ENCODE measurements around the gene GATAD2B.
A peak's percentile ranks its signal among the peaks of the same experiment; 100 is the strongest.

Gene GATAD2B

DNA sequence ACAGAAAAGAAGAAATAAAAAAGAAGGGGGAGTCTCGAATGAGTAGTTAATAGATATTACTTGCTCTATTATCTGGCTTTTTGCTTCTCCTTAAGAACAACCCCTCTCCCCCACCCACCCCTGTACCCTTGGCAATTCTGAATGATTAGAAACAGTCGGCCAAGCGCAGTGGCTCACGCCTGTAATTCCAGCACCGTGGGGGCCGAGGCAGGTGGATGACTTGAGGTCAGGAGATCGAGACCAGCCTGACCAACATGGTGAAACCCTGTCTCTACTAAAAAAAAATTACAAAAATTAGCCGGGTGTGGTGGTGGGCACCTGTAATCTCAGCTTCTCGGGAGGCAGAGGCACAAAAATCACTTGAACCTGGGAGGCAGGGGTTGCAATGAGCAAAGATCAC lies 42.7 kb downstream of the GATAD2B start:
- TF ChIP-seq, protein P1, sequence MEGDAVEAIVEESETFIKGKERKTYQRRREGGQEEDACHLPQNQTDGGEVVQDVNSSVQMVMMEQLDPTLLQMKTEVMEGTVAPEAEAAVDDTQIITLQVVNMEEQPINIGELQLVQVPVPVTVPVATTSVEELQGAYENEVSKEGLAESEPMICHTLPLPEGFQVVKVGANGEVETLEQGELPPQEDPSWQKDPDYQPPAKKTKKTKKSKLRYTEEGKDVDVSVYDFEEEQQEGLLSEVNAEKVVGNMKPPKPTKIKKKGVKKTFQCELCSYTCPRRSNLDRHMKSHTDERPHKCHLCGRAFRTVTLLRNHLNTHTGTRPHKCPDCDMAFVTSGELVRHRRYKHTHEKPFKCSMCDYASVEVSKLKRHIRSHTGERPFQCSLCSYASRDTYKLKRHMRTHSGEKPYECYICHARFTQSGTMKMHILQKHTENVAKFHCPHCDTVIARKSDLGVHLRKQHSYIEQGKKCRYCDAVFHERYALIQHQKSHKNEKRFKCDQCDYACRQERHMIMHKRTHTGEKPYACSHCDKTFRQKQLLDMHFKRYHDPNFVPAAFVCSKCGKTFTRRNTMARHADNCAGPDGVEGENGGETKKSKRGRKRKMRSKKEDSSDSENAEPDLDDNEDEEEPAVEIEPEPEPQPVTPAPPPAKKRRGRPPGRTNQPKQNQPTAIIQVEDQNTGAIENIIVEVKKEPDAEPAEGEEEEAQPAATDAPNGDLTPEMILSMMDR (IDR thresholded peaks at IDR 0.05; ENCODE audit: low read depth, low read length, missing control alignments), result no peak
- in situ Hi-C loops (cut with HindIII; ENCODE audit: low sequenced_read_pairs), result no loop called here
- H3K4me3 ChIP-seq (ENCODE audit: low read depth, low read length), result no peak overlapping the region
- no peak for DNase-seq (ENCODE audit: low read depth)

DNA sequence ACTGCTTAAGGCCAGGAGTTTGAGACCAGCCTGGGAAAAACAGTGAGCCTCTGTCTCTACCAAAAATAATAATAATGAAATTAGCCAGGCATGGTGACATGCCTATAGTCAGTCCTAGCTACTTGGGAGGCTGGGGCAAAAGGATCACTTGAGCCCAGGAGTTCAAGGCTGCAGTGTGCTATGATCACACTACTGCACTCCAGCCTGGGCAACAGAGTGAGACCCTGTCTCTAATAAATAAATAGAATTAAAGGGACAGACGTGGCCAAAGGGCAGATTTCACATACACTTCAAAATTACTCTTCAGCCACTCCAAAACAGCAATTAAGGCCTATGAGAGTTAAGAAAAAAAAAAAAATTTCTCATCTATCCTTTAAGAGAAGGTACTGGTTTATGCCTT lies 45.7 kb downstream of the GATAD2B start:
- no peak for DNase-seq (ENCODE audit: low read depth)
- in situ Hi-C loops (cut with HindIII; ENCODE audit: low sequenced_read_pairs), result no loop called here
- H3K4me3 ChIP-seq (ENCODE audit: low read depth, low read length), result no peak overlapping the region
- TF ChIP-seq, protein P1 (IDR thresholded peaks at IDR 0.05; ENCODE audit: low read depth, low read length, missing control alignments), result no peak

DNA sequence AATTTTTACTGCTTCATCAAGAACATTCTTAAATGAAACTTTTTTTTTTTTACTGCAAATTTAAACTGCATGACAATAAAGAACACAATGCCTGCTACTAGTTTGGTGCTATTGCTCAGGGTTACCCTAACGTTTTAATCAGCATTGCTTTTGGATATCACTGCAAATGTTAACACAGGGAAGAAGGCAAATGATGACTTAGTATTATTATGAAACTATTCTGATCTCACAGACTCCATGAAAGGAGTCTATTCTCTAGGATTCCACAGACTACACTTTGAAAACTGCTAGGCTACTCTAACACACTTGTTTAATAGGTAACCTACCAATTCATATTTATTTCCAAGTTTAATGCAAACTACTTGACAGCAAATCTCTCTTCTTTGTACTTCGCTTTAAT lies 49.8 kb downstream of the GATAD2B start:
- TF ChIP-seq, protein P1 (IDR thresholded peaks at IDR 0.05; ENCODE audit: low read depth, low read length, missing control alignments), result no peak
- no peak for DNase-seq (ENCODE audit: low read depth)
- in situ Hi-C loops (cut with HindIII; ENCODE audit: low sequenced_read_pairs), result no loop called here
- H3K4me3 ChIP-seq (ENCODE audit: low read depth, low read length), result no peak overlapping the region

DNA sequence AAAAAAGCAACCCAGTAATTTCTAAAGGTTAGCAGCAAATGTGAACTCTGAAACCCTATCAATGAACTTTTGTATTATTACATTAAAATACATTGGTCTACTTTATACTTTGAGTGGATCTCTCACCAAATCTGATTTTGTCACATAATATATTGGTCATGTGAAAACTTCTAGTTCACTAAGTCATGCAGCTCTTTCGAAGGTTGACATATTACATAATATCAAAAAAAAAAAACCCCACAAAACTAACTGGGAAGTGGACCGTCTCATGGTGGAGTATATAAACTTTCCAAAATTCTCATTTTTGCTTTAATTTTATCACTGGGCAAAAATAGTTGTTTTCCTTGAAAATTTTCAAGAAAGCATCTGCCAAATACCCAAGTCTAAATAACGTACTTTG lies 50.4 kb downstream of the GATAD2B start:
- in situ Hi-C loops (cut with HindIII; ENCODE audit: low sequenced_read_pairs), result no loop called here
- TF ChIP-seq, protein P1 (IDR thresholded peaks at IDR 0.05; ENCODE audit: low read depth, low read length, missing control alignments), result no peak
- DNase-seq (ENCODE audit: low read depth), result no peak
- H3K4me3 ChIP-seq (ENCODE audit: low read depth, low read length), result no peak overlapping the region

DNA sequence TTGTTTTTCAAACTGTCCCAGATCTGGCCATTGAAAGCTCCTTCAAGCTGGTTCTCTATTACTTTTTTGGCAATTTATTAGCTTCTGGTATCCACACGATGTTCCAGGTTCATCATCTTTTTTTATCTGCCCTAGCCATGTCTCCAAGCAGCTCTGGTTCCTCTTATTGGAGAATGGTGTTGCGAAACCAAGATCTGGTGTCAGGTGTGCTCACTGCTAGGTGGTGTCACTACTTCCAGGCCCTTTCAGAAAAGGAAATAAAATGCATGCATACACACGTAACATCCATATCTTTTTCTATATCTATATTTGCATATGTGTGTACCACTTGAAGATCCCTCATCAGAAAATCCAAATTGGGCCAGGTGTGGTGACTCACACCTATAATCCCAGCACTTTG lies 53.3 kb downstream of the GATAD2B start:
- in situ Hi-C loops (cut with HindIII; ENCODE audit: low sequenced_read_pairs), result no loop called here
- no peak overlapping the region for H3K4me3 ChIP-seq (ENCODE audit: low read depth, low read length)
- DNase-seq (ENCODE audit: low read depth), result no peak
- TF ChIP-seq, protein P1 (IDR thresholded peaks at IDR 0.05; ENCODE audit: low read depth, low read length, missing control alignments), result no peak

DNA sequence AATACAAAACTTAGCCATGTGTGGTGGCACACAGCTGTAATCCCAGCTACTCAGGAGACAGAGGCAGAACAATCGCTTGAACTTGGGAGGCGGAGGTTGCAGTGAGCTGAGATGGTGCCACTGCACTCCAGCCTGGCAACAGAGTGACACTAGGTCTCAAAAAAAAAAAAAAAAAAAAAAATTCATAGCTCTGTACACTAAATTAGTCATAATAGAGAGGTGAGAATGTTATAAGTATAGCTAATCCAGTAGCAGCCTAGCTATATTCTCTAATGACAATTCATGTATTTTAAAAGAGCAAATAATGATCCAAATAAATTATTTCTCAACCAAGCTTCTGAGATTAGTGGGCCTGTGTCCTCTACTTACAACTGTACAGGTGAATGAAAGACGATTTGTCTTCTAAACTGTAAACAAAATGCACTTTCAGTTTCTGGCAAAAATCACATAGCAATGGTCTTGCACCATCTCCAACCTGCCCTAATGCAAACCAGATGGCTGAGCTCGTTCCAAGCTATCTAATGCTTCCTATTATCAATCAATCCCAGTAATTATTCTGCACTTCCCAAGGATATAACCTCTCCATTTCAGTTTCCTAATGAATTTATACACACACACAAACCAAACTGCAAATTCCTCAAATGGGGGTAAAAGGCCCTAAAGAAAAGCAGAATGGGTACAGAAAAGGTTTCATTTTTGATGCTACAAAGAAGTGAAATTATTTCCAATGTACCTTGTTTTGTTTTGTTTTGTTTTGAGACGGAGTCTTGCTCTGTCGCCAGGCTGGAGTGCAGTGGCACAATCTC lies 56.5 kb downstream of the GATAD2B start:
- in situ Hi-C loops (cut with HindIII; ENCODE audit: low sequenced_read_pairs), result no loop called here
- H3K4me3 ChIP-seq (ENCODE audit: low read depth, low read length), result no peak overlapping the region
- peak; percentile 42 for DNase-seq (ENCODE audit: low read depth)
- TF ChIP-seq, protein P1 (IDR thresholded peaks at IDR 0.05; ENCODE audit: low read depth, low read length, missing control alignments), result no peak
